Body of pancreas (tissue), 4 donors: Measurements from ENCODE around the gene ARNT2. TPM values are rescaled to one million over a fixed set of nuclear protein-coding genes. Genes with fewer than 3 reads are reported as not detected.

ENCODE experiments used
- ATAC-seq: fragments of 150-250 bp; one replicate; pipeline ENCODE4 v1.9.1; 2016
- DNase-seq, 4 donors: peaks; one replicate each; pipeline ENCODE4 v3.0.0-alpha.2; 2019
- H3K27ac ChIP-seq, 4 donors: fragments of 200-600 bp; sonication (generic); 1 replicate in 3 of 4; 2 replicates in 1 of 4; pipeline versions ENCODE4 v1.5.1 to v1.6.1; 2016 to 2019; ENCODE audit warnings: mild to moderate bottlenecking in 1 of 4, mixed read lengths in 1 of 4, moderate library complexity in 1 of 4
- H3K27me3 ChIP-seq, 2 donors: fragments of 200-600 bp; sonication (generic); one replicate each; pipeline ENCODE4 v1.6.0; 2016; ENCODE audit warnings: mild to moderate bottlenecking in 1 of 2
- H3K36me3 ChIP-seq, 2 donors: fragments of 200-600 bp; sonication (generic); replicated peaks in 1 of 2; 2 replicates each; pipeline ENCODE4 v1.5.1; 2016; ENCODE audit warnings: low read depth in 2 of 2; ENCODE audit not compliant: insufficient read depth in 1 of 2
- H3K4me1 ChIP-seq: fragments of 200-600 bp; sonication (generic); one replicate; pipeline ENCODE4 v1.6.0; 2016
- H3K4me3 ChIP-seq, 2 donors: fragments of 200-600 bp; sonication (generic); 1 replicate in 1 of 2; 2 replicates in 1 of 2; pipeline ENCODE4 v1.5.1; 2016 to 2019
- H3K9me3 ChIP-seq, 3 donors: fragments of 200-600 bp; sonication (generic); 1 replicate in 2 of 3; 2 replicates in 1 of 3; pipeline ENCODE4 v1.5.1; 2016
- POLR2A ChIP-seq, 3 donors: fragments of 450-650 bp; IDR thresholded peaks; one replicate each; pipeline ENCODE4 v1.6.1; 2016; ENCODE audit warnings: antibody characterized with exemption in 3 of 3, mild to moderate bottlenecking in 2 of 3
- WGBS, 2 donors: methylation state at CpG; one replicate each; pipeline ENCODE4 v1.1.5; 2017; 5-methylcytosine and 5-hydroxymethylcytosine counted together
- intact Hi-C: fragments of 100-400 bp; cut with DNase I; formaldehyde crosslinking; loops from one replicate; pipeline ENCODE4 v1.15.1; 2023
- total RNA-seq, 2 donors: library from RNA; depleted of rRNA; stranded (reverse); fragments of >200 nt; gene quantifications; one replicate each; pipeline ENCODE4 v1.1.0, GENCODE V29; 2016
- TF ChIP-seq, protein P1 (sequence below), 7 experiments: fragments of 450-650 bp in 4 of 7; fragments of 200-600 bp in 3 of 7; sonication (generic) in 3 of 7; IDR thresholded peaks; one replicate each; pipeline ENCODE4 v1.5.1; 2016 to 2019; ENCODE audit warnings: antibody characterized with exemption in 7 of 7

ARNT2 gene
- total RNA-seq, 2 donors from 2014 or later, result 5.3 to 5.4 TPM

DNA sequence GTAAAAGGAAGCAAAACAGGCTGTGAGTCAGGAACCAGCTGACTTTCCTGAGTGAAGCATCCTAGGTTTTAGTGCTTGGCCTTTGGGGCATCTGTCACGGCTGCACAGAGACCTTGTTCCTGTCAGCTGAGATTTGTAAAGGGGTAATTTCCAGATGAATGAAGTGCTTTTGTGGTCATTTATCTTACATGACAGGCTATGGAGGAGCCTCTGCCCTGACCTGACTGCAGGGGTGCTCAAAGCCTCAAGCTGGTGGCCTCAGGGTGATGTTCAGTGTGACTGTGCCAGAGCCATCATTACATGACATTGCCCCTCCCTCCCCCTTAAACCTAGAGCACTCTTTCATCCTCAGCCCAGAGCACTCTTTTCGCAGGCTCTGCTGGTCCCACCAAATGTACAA is 132.5 kb downstream of the ARNT2 start:
- 74 to 95% methylated on average over 2 of the region's 2 CpGs for WGBS, 2 donors
- H3K9me3 ChIP-seq, result no peaks in the 10 kb centered on the region
- no peak for ATAC-seq
- H3K4me1 ChIP-seq, result no peaks in the 10 kb centered on the region
- intact Hi-C loops, result no loop called here
- no peak overlapping the region for H3K27ac ChIP-seq
- DNase-seq, result no peak
- no peak overlapping the region for H3K4me3 ChIP-seq
- H3K36me3 ChIP-seq, result no peaks in the 10 kb centered on the region
- TF ChIP-seq POLR2A (IDR thresholded peaks at IDR 0.05), result no peak
- TF ChIP-seq, protein P1, sequence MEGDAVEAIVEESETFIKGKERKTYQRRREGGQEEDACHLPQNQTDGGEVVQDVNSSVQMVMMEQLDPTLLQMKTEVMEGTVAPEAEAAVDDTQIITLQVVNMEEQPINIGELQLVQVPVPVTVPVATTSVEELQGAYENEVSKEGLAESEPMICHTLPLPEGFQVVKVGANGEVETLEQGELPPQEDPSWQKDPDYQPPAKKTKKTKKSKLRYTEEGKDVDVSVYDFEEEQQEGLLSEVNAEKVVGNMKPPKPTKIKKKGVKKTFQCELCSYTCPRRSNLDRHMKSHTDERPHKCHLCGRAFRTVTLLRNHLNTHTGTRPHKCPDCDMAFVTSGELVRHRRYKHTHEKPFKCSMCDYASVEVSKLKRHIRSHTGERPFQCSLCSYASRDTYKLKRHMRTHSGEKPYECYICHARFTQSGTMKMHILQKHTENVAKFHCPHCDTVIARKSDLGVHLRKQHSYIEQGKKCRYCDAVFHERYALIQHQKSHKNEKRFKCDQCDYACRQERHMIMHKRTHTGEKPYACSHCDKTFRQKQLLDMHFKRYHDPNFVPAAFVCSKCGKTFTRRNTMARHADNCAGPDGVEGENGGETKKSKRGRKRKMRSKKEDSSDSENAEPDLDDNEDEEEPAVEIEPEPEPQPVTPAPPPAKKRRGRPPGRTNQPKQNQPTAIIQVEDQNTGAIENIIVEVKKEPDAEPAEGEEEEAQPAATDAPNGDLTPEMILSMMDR (IDR thresholded peaks at IDR 0.05), result no peak
- H3K27me3 ChIP-seq, result no peaks in the 10 kb centered on the region

DNA sequence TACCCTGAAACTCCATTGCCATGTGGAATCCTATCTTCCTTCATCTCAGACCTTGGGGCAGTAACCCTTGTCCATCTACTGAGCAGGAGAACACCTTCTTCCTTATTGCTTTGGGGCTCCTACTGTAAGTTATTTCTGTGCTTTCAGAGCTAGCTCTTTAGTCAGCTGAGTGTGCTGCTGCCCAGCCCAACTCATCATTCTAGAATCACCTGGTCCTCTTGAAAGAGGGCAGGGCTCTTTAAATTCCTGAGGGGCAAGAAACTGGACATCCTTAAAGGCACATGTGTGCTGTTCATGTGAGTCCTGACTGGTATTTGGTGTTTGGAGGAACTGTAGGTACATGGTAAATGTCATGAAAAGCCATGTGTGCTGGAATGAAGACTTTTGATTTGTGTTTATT is 140.9 kb downstream of the ARNT2 start:
- intact Hi-C loops, result no loop called here
- no peak for ATAC-seq
- H3K4me1 ChIP-seq, result no peaks in the 10 kb centered on the region
- H3K9me3 ChIP-seq, result no peaks in the 10 kb centered on the region
- H3K4me3 ChIP-seq, result no peak overlapping the region
- H3K27ac ChIP-seq, result no peak overlapping the region
- TF ChIP-seq, protein P1 (IDR thresholded peaks at IDR 0.05), result no peak
- TF ChIP-seq POLR2A (IDR thresholded peaks at IDR 0.05), result no peak
- H3K27me3 ChIP-seq, result no peaks in the 10 kb centered on the region
- H3K36me3 ChIP-seq, result no peaks in the 10 kb centered on the region
- DNase-seq, result no peak

GRCh38 chr15:80547264-80547663 is 143.1 kb downstream of the ARNT2 start:
- Histone ChIP-seq H3K36me3 (no peaks in the 10 kb centered on the region), H3K27me3 (no peaks in the 10 kb centered on the region), H3K27ac (no peak overlapping the region), H3K4me3 (no peak overlapping the region), H3K4me1 (no peaks in the 10 kb centered on the region), H3K9me3 (no peaks in the 10 kb centered on the region)
- 76 to 89% methylated on average over 2 of the region's 2 CpGs for WGBS, 2 donors
- no peak for ATAC-seq
- no peak for DNase-seq
- TF ChIP-seq, protein P1 (IDR thresholded peaks at IDR 0.05), result no peak
- TF ChIP-seq POLR2A (IDR thresholded peaks at IDR 0.05), result no peak
- intact Hi-C loops, result no loop called here

GRCh38 chr15:80549191-80549590 is 145.0 kb downstream of the ARNT2 start:
- Histone ChIP-seq H3K4me3 (no peak overlapping the region), H3K4me1 (no peaks in the 10 kb centered on the region), H3K27me3 (no peaks in the 10 kb centered on the region), H3K9me3 (no peaks in the 10 kb centered on the region), H3K27ac (no peak overlapping the region), H3K36me3 (no peaks in the 10 kb centered on the region)
- intact Hi-C loops, result no loop called here
- ATAC-seq (no peak), DNase-seq (no peak)
- TF ChIP-seq, protein P1 (IDR thresholded peaks at IDR 0.05), result no peak
- TF ChIP-seq POLR2A (IDR thresholded peaks at IDR 0.05), result no peak
- WGBS, 2 donors, result 90 to 96% methylated on average over 1 of the region's 1 CpG

GRCh38 chr15:80549654-80550053 is 145.5 kb downstream of the ARNT2 start:
- 57 to 61% methylated on average over 3 of the region's 3 CpGs for WGBS, 2 donors
- no peaks in the 10 kb centered on the region for H3K9me3 ChIP-seq
- H3K4me3 ChIP-seq, result no peak overlapping the region
- DNase-seq, result no peak
- ATAC-seq, result no peak
- H3K27me3 ChIP-seq, result no peaks in the 10 kb centered on the region
- H3K27ac ChIP-seq, result no peak overlapping the region
- H3K36me3 ChIP-seq, result no peaks in the 10 kb centered on the region
- intact Hi-C loops, result no loop called here
- TF ChIP-seq, protein P1 (IDR thresholded peaks at IDR 0.05), result no peak
- no peak for TF ChIP-seq POLR2A (IDR thresholded peaks at IDR 0.05)
- H3K4me1 ChIP-seq, result no peaks in the 10 kb centered on the region
